ENCODE data around the gene PKNOX2.

Gene PKNOX2

DNA sequence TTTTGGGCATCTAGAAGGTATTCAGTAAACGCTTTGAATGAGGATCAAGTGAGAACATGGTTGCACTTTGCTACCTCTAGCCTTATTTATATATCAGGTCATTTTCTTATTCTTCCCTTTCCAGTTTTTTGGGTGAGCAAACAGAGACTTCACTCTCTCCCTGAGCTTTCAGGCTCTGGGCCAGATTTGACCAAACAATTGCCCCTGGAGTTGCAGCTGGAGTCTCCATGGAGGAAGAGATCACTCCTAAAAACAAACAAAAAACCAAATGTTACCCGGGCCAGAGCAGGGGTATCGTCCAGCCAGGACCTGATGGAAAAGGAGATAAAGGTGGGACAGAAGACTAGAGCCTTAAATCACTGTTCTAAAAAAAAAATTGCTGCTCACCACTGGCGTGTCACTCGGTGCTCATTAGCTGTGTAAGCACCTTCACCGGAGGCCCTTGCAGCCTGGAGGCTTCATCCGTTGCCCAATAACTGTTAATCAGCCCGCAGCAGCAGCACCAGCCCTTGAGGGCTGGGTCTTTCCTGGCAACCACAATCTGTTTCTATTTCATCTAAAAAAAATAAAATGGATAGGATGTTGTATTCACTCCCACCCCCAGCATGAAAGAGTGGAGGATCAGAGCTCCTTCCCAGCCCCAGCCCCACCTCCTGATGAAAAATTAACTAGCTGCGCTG lies 125.0 kb downstream of the PKNOX2 start:
- no peak for DNase-seq

DNA sequence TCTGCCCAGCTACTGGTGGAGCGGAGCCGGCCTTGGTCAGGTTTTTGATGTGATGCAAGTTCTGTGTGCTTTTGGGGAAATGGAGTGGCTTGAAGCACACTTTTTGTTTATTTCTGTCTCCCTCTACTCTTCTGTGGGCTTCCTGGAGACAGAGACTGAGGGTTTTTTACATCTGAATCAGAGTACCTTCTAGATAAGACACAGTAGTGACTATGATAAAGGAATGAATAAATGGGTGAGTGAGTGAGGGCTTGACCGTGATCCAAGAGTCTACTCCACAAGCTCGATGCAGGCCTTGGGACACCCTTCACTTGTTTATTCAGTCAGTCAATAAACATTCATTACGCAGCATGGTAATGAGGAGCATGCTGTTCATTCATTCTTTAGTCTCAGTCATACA lies 125.7 kb downstream of the PKNOX2 start:
- DNase-seq = no peak

DNA sequence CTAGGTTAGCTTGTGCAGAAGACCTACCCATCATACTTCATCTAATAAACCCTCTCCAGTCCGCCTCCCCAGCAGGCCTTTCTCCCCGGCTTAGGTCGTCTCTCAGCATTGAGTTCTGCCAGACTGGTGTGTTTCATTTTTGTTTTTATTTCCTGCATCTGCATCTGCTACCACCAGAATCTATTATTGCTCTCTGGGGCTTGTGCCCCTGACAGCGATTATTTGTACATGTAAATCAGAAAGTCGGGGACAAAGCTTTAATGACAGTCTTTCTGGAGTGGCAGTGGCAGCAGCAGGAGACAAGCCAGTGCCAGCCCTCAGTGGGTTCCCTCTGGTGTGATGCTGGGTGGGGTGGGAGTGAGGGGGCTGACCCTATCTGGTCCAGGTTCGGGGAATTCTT lies 127.5 kb downstream of the PKNOX2 start:
- DNase-seq = no peak

DNA sequence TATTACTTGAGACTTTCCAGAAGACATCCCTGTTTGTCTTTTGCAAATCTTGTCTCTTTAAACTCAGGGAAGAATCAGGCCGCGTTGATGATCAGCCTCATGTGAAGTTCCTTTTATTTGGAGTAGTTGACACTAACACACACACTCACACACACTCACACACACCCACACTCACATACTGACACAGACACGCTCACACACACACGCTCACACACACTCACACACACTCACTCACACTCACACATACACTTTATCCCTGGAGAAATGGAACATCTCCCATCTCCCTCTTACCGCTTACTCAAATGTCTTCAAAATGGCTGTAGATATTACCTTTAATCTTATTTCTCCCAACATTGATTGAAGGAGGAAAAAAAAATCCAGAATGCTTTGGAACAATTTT lies 129.0 kb downstream of the PKNOX2 start:
- DNase-seq = no peak

DNA sequence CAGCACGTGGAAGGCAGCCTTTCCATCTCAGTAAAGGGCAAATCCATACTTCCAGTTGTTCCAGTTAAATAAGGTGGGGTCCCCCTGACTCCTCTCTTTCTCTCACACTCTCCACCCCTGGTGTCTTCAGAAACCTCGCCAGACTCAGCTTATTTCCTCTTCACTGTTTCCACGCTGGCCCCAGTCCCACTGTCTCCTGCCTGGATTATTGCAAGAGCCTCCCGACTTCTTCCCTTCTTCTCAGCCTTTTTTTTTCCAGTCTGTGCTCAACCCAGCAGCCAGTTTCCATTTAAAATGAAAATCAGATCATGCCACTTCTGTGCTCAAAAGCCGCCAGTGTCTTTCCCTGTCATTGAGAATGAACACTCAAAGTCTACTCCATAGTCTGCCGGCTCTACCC lies 131.4 kb downstream of the PKNOX2 start:
- no peak for DNase-seq

DNA sequence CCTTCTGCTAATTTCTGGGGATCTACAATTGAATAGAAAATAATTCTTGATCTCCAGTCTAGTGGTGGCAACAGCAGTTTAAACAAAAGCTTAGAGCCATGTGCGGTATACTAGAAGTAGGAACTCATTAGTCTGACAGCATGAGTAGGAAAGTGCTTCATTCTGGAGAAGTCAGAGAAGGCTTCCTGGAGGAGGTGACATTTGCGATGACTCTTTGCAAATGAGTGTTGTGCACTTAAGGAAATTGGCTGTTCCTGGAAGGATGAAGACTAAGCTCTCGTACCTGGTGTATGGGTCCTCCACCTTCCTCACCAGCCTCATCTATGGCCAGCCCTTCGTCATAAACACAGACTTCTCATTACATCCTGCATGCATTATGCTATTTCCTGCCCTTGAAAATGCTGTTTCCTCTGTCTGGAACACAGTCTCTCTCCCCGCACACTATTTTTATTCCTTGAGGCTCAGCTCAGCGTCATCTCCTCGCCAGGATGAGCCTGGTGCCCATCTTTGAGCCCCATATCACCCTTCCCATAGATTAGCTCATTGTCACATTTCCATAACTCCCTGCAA lies 132.9 kb downstream of the PKNOX2 start:
- DNase-seq = no peak

DNA sequence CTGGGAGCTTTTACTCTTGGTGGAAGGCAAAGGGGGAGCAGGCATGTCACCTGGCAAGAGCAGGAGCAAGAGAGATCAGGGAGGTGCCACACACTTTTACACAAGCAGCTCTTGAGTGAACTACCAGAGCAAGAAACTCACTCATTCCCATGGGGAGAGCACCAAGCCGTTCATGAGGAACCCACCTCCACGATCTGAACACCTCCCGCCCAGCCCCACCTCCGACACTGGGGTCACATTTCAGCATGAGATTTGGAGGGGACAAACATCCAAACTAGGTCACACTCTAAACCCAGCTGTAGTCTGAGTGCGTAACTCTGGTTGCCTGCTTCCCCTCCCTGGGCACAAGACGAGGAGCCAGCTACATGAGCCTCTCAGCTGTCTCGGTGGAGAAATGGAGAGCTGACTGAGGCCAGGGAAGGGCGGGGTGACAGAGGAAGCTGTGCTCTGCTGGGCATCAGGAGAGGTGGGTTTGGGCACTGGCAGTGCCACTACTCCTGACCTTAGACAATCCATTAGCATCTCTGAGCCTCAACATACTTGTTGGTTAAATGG lies 134.6 kb downstream of the PKNOX2 start:
- DNase-seq = no peak

DNA sequence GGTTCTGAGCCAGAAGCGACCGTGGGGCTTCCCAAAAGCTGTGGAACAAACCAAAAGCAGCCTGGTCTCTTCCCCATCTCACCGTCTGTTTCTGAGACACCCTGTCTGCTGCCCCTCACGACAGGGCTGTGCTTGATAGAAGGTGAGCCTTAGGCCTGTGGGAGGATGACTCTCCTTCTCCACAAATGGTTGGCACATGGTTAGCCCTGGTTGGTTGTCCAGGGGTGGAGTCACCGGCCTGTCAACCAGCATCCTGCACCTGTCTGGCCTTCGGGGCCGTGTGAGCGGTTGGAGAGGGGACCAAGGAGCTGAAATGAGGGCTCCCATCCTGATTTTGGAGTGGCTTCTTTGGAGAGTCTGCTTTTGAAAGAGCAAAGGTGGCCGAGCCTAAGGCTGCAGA lies 135.3 kb downstream of the PKNOX2 start:
- DNase-seq = no peak

DNA sequence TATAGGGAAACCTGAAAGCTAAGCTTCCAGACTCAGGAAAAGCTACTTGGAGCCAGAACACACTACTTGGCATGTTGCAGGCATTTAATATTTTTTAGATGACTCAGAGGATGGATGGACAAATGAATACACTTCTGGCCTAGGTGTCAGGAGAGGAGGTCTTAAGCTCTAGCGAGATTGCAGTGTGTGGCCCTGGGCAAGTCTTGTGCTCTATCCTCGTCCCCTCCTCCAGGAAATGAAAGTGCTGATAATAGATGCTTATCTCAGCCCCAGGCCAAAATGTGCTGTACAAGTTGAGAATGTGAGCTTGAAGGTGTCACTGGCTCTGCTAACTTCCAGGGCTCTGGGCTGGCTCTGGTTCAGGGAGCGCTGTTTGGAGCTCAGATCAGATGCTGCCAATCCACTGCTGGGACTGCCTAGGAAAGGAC lies 136.3 kb downstream of the PKNOX2 start:
- DNase-seq = no peak

DNA sequence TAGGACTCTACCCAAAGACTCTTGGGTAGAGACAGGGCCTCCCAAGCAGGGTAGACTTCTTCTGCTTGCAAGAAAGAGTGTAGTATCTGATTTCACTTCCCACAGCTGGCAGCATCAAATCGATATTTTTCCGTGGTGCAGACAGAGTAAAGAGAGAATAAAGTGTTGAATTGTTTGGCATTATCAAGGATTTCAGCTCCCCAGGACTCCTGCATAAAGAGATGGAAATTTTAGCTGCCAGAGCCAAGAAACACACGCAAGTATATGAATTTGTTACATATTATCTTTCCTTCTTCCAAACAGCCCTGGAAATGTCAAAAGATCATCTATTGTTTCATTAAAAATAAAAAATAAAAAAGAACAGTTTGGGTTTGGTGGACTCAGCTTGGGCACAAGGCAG lies 136.8 kb downstream of the PKNOX2 start:
- no peak for DNase-seq

DNA sequence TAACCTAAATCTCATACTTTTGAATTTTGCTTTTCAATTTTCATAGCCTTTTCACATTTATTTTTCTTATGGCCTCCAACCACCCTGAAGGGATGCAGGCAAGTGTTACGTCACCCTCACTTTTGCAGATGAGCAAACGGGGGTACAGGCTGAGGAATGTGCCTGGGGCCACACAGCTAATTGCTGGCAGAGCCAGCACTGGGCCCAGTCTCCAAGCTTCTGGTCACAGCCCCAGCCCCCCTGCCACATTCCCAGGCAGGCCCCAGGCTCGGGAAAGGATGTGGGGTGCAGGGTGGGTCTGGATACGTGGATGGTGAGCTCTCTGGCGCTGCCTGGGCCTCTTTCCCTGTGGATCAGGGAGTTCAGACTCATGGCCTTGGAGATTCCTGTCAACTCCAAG lies 138.6 kb downstream of the PKNOX2 start:
- no peak for DNase-seq

DNA sequence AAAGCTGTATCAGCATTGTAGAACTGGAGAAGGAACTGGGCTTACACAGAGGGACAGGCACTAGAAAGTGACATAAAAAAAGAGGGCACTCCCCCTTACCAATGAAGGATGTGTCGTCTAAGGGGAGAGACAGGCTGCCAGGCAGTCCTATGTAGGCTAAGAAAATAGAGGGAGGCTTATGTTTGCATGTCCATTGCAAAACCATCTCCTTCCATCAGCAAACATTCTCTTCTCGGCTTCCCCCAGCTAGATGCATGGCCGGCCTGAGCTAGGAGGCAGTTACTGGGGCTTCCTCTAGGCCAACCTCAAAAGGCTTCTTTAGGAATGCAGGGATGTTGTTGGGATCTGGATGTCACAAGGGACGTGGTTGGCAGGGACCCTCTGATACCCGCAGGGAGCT lies 139.1 kb downstream of the PKNOX2 start:
- DNase-seq = no peak

DNA sequence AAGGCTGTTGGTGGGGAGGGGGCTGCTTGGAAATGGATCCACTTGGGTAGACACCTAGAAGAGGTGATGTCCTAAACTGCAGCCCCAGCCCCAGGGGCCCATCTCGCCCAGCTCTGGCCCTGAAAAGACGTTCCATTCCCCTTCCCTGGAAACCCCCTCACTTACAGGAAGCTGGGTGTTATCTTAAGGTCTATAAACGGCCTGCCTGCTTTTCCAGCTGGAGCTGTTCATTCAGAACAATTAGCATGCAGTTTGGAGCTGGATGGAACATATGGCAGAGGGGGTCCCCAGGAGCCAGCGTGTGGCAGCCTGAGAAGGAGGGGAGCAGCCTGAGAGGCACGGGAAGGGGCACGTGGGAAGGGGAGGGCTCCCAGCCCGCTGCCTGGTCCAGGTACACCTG lies 139.6 kb downstream of the PKNOX2 start:
- DNase-seq = peak; percentile 10

DNA sequence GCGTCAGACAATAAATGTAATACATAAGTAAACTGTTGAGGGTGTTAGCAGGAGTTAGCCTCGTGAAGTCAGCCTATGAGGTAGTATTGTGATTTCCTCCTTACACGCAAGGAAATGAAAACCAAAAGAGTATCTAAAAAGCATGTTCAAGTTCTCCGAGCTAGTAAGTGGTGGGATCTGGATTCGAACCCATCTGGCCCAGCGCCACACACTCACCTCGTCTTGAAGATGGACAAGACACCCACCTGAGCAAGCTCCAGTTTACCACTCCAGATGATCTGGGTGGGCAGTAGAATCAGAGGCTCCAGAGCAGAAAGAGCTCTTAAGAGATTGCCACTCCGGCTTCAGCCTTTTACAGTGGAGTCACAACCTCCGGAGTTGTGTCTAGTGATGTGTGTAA lies 140.3 kb downstream of the PKNOX2 start:
- no peak for DNase-seq

DNA sequence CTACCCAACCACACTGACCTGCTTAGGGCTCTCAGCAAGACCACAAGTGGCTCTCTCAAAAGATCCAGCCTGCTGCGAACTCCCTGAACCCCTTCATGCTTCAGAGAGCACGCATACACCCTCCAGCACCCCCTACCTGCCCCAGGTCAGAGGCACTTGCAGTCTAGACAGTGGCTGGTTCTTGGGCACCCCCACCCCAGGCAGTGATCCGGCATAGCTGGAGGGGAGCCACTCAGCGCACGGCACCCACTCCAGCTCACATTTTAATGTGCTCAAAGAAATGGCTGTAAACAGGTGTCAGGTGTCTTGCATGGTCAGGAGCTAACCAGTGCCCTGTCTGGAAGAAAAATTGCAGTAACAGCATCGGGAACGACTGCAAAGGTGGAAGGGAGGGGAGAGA lies 140.8 kb downstream of the PKNOX2 start:
- DNase-seq = no peak

DNA sequence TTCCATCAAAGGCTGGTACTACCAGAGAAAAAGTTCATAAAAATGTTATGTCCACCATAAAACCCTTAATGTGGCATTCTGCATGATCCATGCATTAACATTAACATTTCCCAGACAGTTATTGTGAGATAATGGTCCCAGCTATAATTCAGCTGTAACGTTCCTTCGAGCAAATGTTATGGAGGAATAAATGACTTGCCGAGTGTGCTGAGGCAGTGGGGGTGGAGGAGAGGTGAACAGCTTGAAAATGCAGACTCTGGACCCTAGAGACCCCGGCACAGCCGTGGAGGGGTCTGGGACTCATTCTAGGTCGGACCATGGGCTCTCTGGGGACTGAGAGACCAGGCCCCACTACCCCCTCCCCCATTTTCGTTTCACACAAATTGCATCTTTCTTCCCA lies 141.9 kb downstream of the PKNOX2 start:
- no peak for DNase-seq

DNA sequence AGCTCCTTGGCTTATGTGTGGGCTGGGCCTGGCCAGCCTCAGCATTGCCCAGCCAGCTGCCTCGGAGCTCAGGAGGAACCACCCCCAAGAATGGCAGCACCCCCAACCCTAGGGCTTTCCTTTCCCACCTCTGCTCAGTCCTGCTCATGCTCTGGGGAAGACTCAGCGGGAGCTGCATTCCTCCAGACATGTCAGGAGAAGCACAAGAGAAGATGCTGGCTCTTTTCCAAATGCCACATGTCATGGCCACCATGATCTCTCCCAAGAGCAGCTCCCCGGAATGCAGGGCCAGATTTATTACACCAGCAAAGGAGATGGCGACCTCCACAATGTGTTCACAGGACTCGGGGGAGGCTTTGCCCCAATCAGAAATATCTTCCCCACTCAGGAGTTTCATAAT lies 143.7 kb downstream of the PKNOX2 start:
- DNase-seq = no peak

DNA sequence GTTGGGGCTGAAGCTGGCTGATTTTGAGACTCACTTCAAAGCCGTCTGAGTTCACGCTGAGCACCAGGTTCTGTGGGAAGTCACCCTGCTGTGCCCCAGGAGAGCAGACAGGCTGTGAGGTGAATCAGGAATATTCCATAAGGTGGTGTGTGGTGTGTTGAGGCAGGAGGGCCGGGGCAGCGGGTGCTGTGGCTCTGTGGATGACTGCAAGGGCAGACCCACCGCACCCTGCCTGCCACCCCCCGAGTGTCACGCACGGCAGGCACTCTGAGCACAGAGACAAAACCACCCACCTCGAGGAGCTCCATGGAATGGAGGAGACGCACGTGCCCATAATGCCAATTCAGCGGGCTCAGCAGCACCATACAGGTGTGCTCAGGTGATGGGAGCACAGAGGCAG lies 147.8 kb downstream of the PKNOX2 start:
- DNase-seq = no peak

DNA sequence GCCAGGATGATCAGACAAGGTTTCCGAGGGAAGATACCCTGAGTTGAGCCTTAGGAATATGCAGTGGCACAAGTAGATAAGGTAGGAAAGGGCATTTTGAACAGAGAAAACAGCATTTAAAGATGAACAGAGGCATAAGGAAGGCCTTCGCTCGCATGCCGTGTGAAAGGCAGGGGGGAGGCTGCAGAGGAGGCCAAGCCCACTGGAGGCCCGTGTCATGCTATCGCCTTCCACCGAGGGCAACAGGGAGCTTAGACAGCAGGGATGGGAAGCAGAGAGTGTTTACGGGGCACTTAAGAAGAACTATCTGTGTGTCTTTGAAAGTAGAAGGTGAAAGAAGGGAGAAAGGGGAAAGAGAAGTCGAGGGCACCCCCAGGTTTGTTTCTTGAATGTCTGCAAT lies 148.3 kb downstream of the PKNOX2 start:
- DNase-seq = no peak

DNA sequence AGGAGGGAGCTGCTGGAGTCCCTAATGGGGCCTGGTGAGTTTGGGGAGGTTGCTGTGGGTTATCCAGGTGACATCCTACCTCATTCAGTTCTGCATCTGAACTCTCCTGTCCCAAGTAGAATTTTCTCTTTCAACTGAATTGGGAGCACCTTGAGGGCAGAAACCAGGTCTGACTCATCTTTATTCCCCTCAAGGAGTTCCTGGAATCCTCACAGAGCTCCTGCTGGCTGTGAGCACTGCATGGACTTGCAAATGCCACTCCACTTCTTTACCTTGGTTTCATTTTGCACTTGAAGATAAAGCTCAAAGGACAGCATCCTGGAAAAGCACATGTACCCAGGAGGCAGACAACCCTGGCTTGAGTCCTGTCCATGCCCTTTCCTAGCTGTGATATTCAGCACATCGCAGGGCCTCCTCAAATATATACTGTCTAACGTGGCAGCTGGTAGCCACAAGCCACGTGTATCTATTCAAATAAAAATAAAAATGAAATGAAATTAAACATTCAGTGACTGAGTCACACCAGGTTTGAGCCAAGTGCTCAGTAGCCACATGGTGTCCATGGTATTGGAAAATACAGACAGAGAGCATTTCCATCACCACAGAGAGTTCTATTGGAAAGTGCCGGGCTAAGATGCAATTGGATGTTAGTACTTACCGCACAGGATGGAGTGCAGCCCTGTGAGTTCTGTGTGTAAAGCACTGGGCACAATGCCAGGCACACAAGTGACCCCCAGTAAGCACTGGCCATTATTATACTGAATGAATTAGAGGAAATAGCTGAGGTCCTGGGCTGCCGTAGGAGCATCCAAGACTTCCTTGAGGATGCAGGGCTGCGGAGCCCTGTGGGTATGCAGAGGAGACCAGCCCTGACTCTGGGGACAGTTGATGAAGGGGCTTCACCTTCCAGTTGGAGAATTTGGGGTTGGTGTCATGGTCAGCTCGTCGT lies 149.0 kb downstream of the PKNOX2 start:
- no peak for DNase-seq

DNA sequence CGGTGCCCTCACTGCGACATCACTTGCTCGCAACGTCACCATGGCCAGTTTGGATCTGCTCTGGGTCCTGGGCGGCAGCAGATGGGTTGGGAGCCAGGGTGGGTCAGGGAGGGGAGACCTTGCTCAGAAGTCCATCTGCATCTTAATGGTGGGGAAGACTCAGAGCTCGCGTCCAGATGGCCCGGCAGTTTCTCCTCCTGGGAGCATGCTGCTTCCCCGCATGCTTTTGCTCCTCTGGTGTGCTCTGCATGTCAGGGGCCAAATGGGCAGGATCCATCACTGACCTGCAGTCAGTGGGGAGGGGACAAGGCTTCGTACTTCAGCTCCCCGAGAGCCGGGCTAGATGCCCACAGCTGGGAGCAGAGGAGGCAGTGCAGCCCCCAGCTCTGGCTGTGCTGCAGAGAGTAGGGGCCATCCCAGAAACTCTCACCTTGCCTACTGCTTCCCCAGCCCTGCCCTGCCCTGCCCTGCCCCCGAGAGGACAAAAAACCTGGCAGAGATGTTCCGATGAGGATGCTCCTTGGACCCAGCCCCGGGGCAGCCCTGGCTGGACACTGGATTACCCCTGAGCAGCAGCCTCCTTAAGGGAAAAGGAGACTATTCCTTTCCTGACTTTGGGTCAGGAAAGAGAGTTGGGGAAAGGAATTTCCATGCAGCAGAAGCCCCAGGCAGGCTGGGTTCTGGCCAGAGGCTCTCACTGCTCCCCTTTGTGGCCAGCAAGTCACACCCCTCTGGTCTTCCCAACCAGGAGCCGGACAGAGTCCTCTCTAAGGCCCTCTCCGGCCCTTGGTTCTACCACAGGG lies 149.9 kb downstream of the PKNOX2 start:
- peak; percentile 4 for DNase-seq

DNA sequence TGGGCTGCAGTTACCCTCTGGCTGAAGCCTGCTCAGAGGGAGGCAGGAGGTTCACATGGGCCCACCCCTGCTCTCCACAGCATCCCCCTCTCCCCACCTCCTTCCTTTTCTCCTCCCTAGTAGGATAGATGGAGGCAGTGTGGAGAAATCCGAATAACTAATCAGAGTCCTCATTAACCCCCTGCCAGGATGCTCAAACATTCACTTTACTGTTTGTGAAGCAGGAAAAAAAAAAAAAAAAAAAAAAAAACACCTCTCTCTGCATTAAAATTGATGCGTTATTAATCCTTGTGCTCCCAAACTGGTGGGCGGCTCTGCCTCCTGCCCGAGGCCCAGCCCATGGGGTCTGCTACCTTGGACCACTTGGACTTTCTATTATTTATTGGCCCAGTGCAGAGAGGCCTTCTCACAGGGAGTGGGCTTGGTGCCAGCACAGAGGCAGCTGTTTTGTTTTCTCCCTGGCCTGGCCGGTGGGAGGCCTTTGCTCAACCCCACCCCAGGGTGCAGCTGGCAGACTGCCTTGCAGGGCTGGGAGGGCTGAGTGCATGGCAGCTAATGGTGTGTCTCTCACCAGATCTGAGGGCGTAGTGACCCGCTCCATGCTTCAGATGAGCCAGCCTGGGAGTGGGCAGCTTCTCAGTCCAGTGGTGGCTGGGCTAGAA lies 150.7 kb downstream of the PKNOX2 start:
- peak; percentile 13 for DNase-seq

Data from DMS 273 treated with DMSO at 0.1 percent for 48 hours (cell line).